Stromal cell of bone marrow (primary cell): Measurements from ENCODE around the gene DCTN1.

Experiments used
- DNase-seq: peaks from one replicate; pipeline ENCODE4 v3.0.0-alpha.2; 2012; ENCODE audit warnings: low read depth

Gene DCTN1

GRCh38 chr2:74321737-74322136, 58.4 kb downstream of the DCTN1 start:
- DNase-seq: no peak

GRCh38 chr2:74317701-74318100, 62.4 kb downstream of the DCTN1 start:
- no peak for DNase-seq

- DNase-seq: no peak
Measured at GRCh38 chr2:74316627-74317295, 63.4 kb downstream of the DCTN1 start.

- DNase-seq: no peak
Measured at GRCh38 chr2:74314107-74314506, 66.0 kb downstream of the DCTN1 start.

- no peak for DNase-seq
Measured at GRCh38 chr2:74313497-74313896, 66.6 kb downstream of the DCTN1 start.

GRCh38 chr2:74312913-74313312, 67.2 kb downstream of the DCTN1 start:
- no peak for DNase-seq
